C4-2B (cell line): ENCODE results near the gene RNF144A.

Source experiments
- CTCF ChIP-seq: fragments of 450-650 bp; conservative IDR thresholded peaks from 2 replicates; pipeline ENCODE4 v1.5.1; 2017; ENCODE audit warnings: mild to moderate bottlenecking
- ZFX ChIP-seq: fragments of 450-650 bp; IDR thresholded peaks from 2 replicates; pipeline ENCODE4 v1.6.1; 2017

DNA sequence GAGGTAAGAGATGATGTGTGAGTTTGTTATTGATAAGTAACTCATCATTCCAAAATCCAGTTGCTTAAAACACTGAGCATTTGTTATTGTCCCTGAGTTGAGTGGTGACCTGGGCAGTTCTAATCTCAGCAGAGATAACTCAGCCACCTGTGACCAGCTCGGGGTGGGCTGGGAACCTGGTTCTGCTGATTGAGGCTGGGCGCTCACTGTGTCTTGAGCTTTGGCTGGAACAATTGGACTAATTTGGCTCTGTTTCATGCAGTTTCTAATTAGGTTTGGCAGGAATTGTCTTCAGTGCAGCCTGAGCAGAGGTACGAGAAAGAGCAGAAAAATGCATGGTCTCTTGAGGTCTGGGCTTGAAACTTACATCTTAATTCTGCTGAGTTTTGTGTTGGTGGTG lies 144.7 kb downstream of the RNF144A start:
- TF ChIP-seq CTCF (no peak), ZFX (no peak)
